Neuronal stem cell (in vitro differentiated cells): ENCODE results near the gene PCDHA1.
"Not testable (repeated sequence)": the region's sequence is repeated elsewhere in the genome, so short reads cannot be mapped to it uniquely, and the experiment has no call there.

Experiments used
- DNase-seq: peaks from one replicate; pipeline ENCODE4 v3.0.0-alpha.2; 2013; ENCODE audit warnings: low spot score
- H2AFZ ChIP-seq: one replicate; pipeline ENCODE4 v1.6.1; 2013; ENCODE audit warnings: mild to moderate bottlenecking, low read length, inconsistent platforms
- H2AK5ac ChIP-seq: 2 replicates; pipeline ENCODE4 v1.6.1; 2013; ENCODE audit warnings: low read depth, mild to moderate bottlenecking, inconsistent platforms, low read length, moderate library complexity, mixed read lengths
- H2BK120ac ChIP-seq: 2 replicates; pipeline ENCODE4 v1.6.1; 2013; ENCODE audit warnings: low read depth, mild to moderate bottlenecking, inconsistent platforms, low read length, moderate library complexity, mixed read lengths
- H2BK12ac ChIP-seq: one replicate; pipeline ENCODE4 v1.6.1; 2013; ENCODE audit warnings: low read length, inconsistent platforms
- H2BK15ac ChIP-seq: 2 replicates; pipeline ENCODE4 v1.6.1; 2013; ENCODE audit warnings: mild to moderate bottlenecking, low read length, inconsistent platforms, mixed read lengths
- H2BK5ac ChIP-seq: one replicate; pipeline ENCODE4 v1.6.1; 2013; ENCODE audit warnings: inconsistent platforms, mild to moderate bottlenecking, low read length, moderate library complexity
- H3K14ac ChIP-seq: one replicate; pipeline ENCODE4 v1.6.1; 2013; ENCODE audit warnings: low read length, inconsistent platforms
- H3K18ac ChIP-seq: 2 replicates; pipeline ENCODE4 v1.6.1; 2013; ENCODE audit warnings: low read length, inconsistent platforms
- H3K23ac ChIP-seq: 2 replicates; pipeline ENCODE4 v1.6.1; 2013; ENCODE audit warnings: low read depth, mild to moderate bottlenecking, mixed read lengths, low read length, inconsistent platforms; ENCODE audit not compliant: poor library complexity
- H3K27ac ChIP-seq: replicated peaks from 3 replicates; pipeline ENCODE4 v1.5.1; 2013; ENCODE audit warnings: low read length, inconsistent platforms
- H3K27me3 ChIP-seq, 3 experiments: 2 replicates each; pipeline ENCODE4 v1.6.1; 2013; ENCODE audit warnings: low read length in 3 of 3, mild to moderate bottlenecking in 2 of 3, inconsistent platforms in 1 of 3, low read depth in 1 of 3, mixed read lengths in 1 of 3, moderate library complexity in 1 of 3; ENCODE audit not compliant: control insufficient read depth in 3 of 3, insufficient read depth in 3 of 3
- H3K36me3 ChIP-seq, 2 donors: replicated peaks in 1 of 2; 2 replicates each; pipeline ENCODE4 v1.6.1; 2013; ENCODE audit warnings: low read length in 2 of 2; ENCODE audit not compliant: control insufficient read depth in 2 of 2, insufficient read depth in 2 of 2
- H3K4ac ChIP-seq: 2 replicates; pipeline ENCODE4 v1.6.1; 2013; ENCODE audit warnings: inconsistent platforms, mild to moderate bottlenecking, low read length, moderate library complexity
- H3K4me1 ChIP-seq, 2 donors: 1 replicate in 1 of 2; 2 replicates in 1 of 2; pipeline ENCODE4 v1.6.1; 2013; ENCODE audit warnings: low read length in 2 of 2, low read depth in 1 of 2; ENCODE audit not compliant: control insufficient read depth in 2 of 2, insufficient read depth in 1 of 2
- H3K4me2 ChIP-seq: one replicate; pipeline ENCODE4 v1.6.1; 2013; ENCODE audit warnings: mild to moderate bottlenecking, low read length, inconsistent platforms; ENCODE audit not compliant: insufficient read depth, poor library complexity, severe bottlenecking
- H3K4me3 ChIP-seq, 2 donors: 2 replicates each; pipeline ENCODE4 v1.5.1; 2013; ENCODE audit warnings: low read length in 2 of 2, mild to moderate bottlenecking in 2 of 2, inconsistent platforms in 1 of 2, moderate library complexity in 1 of 2
- H3K79me1 ChIP-seq: one replicate; pipeline ENCODE4 v1.6.1; 2013; ENCODE audit warnings: low read depth, mild to moderate bottlenecking, inconsistent platforms, low read length, moderate library complexity
- H3K9ac ChIP-seq: one replicate; pipeline ENCODE4 v1.6.1; 2013; ENCODE audit warnings: mild to moderate bottlenecking, low read depth, low read length, inconsistent platforms; ENCODE audit not compliant: poor library complexity
- H3K9me3 ChIP-seq, 2 donors: replicated peaks in 1 of 2; 2 replicates each; pipeline versions ENCODE3 to v1.6.1; 2013; ENCODE audit warnings: low read length in 2 of 2, mild to moderate bottlenecking in 2 of 2, inconsistent platforms in 1 of 2, low read depth in 1 of 2, mixed read lengths in 1 of 2, moderate library complexity in 1 of 2; ENCODE audit not compliant: control insufficient read depth in 2 of 2, insufficient read depth in 1 of 2
- H4K8ac ChIP-seq: one replicate; pipeline ENCODE4 v1.6.1; 2013; ENCODE audit warnings: low read depth, mild to moderate bottlenecking, inconsistent platforms, low read length, moderate library complexity
- H4K91ac ChIP-seq: one replicate; pipeline ENCODE4 v1.6.1; 2013; ENCODE audit warnings: low read length, low read depth, mild to moderate bottlenecking, inconsistent platforms; ENCODE audit not compliant: poor library complexity
- WGBS, 2 donors: extraction: QIAGEN DNeasy Blood & Tissue Kit; methylation state at CpG; one replicate each; pipeline ENCODE4 v1.1.7; 2013; ENCODE audit warnings: missing lambda C conversion rate in 2 of 2, mixed read lengths in 1 of 2; ENCODE audit not compliant: insufficient read length in 2 of 2, insufficient replicate concordance in 1 of 2; ENCODE audit errors: extremely low coverage in 2 of 2; 5-methylcytosine and 5-hydroxymethylcytosine counted together

PCDHA1 gene

GRCh38 chr5:140870221-140871201, 84.6 kb downstream of the PCDHA1 start:
- Histone ChIP-seq H3K27me3 (no peaks in the 10 kb centered on the region), H2BK120ac (no peak overlapping the region), H3K79me1 (peaks cover 8% of the 10 kb centered on the region), H3K23ac (peak overlapping the region; percentile 91), H3K36me3 (peaks cover 13 to 22% of the 10 kb centered on the region in 2 donors), H2AK5ac (peak overlapping the region; percentile 63), H3K4me2 (no peak overlapping the region), H3K4me3 (peak overlapping the region in 1 of 2 donors; percentile 44), H3K27ac (no peak overlapping the region), H2BK5ac (no peak overlapping the region), H4K91ac (no peak overlapping the region), H3K14ac (peak overlapping the region; percentile 82), H3K18ac (no peak overlapping the region), H4K8ac (peak overlapping the region; percentile 43), H3K9me3 (peaks cover 13 to 27% of the 10 kb centered on the region in 2 donors), H2BK15ac (no peak overlapping the region), H3K9ac (no peak overlapping the region), H3K4me1 (no peaks in the 10 kb centered on the region), H2AFZ (no peak overlapping the region), H2BK12ac (no peak overlapping the region), H3K4ac (no peak overlapping the region)
- DNase-seq: no peak
- WGBS, 2 donors: no CpG with 5 or more reads among the region's 114 CpGs

- H3K18ac ChIP-seq: peak within 1 kb of the TSS; percentile 52
- peaks cover 11 to 27% of the 10 kb centered on the region in 2 donors for H3K9me3 ChIP-seq
- H3K23ac ChIP-seq: no peak within 1 kb of the TSS
- no CpG with 5 or more reads among the region's 47 CpGs for WGBS, 2 donors
- no peak within 1 kb of the TSS for H3K27ac ChIP-seq
- H3K4ac ChIP-seq: no peak within 1 kb of the TSS
- no peak within 1 kb of the TSS for H2AK5ac ChIP-seq
- H3K4me2 ChIP-seq: peak within 1 kb of the TSS; percentile 38
- no peak within 1 kb of the TSS for H4K91ac ChIP-seq
- H3K9ac ChIP-seq: peak within 1 kb of the TSS; percentile 86
- peak; percentile 55 for DNase-seq
- no peak within 1 kb of the TSS for H2BK12ac ChIP-seq
- H3K27me3 ChIP-seq: no peaks in the 10 kb centered on the region
- no peak within 1 kb of the TSS for H2BK15ac ChIP-seq
- H3K14ac ChIP-seq: no peak within 1 kb of the TSS
- H3K4me1 ChIP-seq: no peaks in the 10 kb centered on the region
- no peak within 1 kb of the TSS for H4K8ac ChIP-seq
- H3K79me1 ChIP-seq: peaks cover 17% of the 10 kb centered on the region
- H2AFZ ChIP-seq: peak within 1 kb of the TSS; percentile 88
- H2BK120ac ChIP-seq: no peak within 1 kb of the TSS
- H3K36me3 ChIP-seq: peaks cover 13 to 15% of the 10 kb centered on the region in 2 donors
- peak within 1 kb of the TSS; percentile 59 to 88 for H3K4me3 ChIP-seq
- no peak within 1 kb of the TSS for H2BK5ac ChIP-seq
These were observed 89.4 kb downstream of the PCDHA1 start, which contains the start of gene PCDHA12 for GRCh38 chr5:140875085-140876065. TSS of gene PCDHA12 (plus strand) at chr5:140875308. CDS start at chr5:140875473, 165 bp downstream.

DNA sequence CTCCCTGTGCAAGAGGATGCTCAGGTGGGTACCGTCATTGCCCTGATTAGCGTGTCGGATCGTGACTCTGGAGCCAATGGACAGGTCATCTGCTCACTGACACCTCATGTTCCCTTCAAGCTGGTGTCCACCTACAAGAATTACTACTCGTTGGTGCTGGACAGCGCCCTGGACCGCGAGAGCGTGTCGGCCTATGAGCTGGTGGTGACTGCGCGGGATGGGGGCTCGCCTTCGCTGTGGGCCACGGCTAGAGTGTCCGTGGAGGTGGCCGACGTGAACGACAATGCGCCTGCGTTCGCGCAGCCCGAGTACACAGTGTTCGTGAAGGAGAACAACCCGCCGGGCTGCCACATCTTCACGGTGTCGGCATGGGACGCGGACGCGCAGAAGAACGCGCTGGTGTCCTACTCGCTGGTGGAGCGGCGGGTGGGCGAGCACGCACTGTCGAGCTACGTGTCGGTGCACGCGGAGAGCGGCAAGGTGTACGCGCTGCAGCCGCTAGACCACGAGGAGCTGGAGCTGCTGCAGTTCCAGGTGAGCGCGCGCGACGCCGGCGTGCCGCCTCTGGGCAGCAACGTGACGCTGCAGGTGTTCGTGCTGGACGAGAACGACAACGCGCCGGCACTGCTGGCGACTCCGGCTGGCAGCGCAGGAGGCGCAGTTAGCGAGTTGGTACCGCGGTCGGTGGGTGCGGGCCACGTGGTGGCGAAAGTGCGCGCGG, 90.8 kb downstream of the PCDHA1 start:
- Histone ChIP-seq H3K9me3 (peaks cover 8 to 21% of the 10 kb centered on the region in 2 donors), H3K4me3 (peak overlapping the region in 1 of 2 donors; percentile 62), H3K9ac (peak overlapping the region; percentile 70), H2BK15ac (peak overlapping the region; percentile 26), H3K79me1 (peaks cover 12% of the 10 kb centered on the region), H3K36me3 (peaks cover 10 to 17% of the 10 kb centered on the region in 2 donors), H3K23ac (peak overlapping the region; percentile 91), H3K4ac (peak overlapping the region; percentile 76)
- H3K14ac ChIP-seq, H4K91ac ChIP-seq, H2BK5ac ChIP-seq, H2BK12ac ChIP-seq, H4K8ac ChIP-seq, H3K18ac ChIP-seq, H3K27ac ChIP-seq, H2BK120ac ChIP-seq, H2AFZ ChIP-seq, H2AK5ac ChIP-seq, DNase-seq, H3K4me2 ChIP-seq, H3K27me3 ChIP-seq, H3K4me1 ChIP-seq: not testable (repeated sequence)
- no CpG with 5 or more reads among the region's 80 CpGs for WGBS, 2 donors
